CD14-positive monocyte (primary cell): ENCODE measurements around the gene PIH1D1. TPM values are rescaled to one million over a fixed set of nuclear protein-coding genes. Genes with fewer than 3 reads are reported as not detected.

ENCODE experiments used
- DNase-seq, 3 donors: peaks; one replicate each; pipeline ENCODE4 v3.0.0-alpha.2; 2011 to 2022
- H2AFZ ChIP-seq: 2 replicates; pipeline ENCODE4 v1.6.0; 2012; ENCODE audit warnings: mild to moderate bottlenecking, low read depth, low read length, inconsistent platforms; ENCODE audit not compliant: insufficient read depth, poor library complexity, severe bottlenecking
- H3K27ac ChIP-seq, 2 donors: 1 replicate in 1 of 2; 2 replicates in 1 of 2; pipeline ENCODE4 v1.5.1; 2012 to 2013; ENCODE audit warnings: low read length in 2 of 2, control low read depth in 1 of 2, inconsistent platforms in 1 of 2, low read depth in 1 of 2, mild to moderate bottlenecking in 1 of 2
- H3K27me3 ChIP-seq, 2 donors: one replicate each; pipeline versions ENCODE4 v1.6.0 to v1.6.1; 2011 to 2013; ENCODE audit warnings: low read length in 2 of 2; ENCODE audit not compliant: control insufficient read depth in 2 of 2, insufficient read depth in 2 of 2
- H3K36me3 ChIP-seq, 2 donors: replicated peaks in 1 of 2; 1 replicate in 1 of 2; 2 replicates in 1 of 2; pipeline versions ENCODE4 v1.5.1 to v1.6.1; 2012 to 2013; ENCODE audit warnings: low read length in 2 of 2, control low read depth in 1 of 2, inconsistent platforms in 1 of 2, mild to moderate bottlenecking in 1 of 2; ENCODE audit not compliant: insufficient read depth in 2 of 2, control insufficient read depth in 1 of 2
- H3K4me1 ChIP-seq, 2 donors: 1 replicate in 1 of 2; 2 replicates in 1 of 2; pipeline versions ENCODE4 v1.5.1 to v1.6.1; 2012 to 2013; ENCODE audit warnings: low read length in 2 of 2, control low read depth in 1 of 2, inconsistent platforms in 1 of 2, mild to moderate bottlenecking in 1 of 2, moderate library complexity in 1 of 2; ENCODE audit not compliant: insufficient read depth in 2 of 2, control insufficient read depth in 1 of 2
- H3K4me2 ChIP-seq: replicated peaks from 2 replicates; pipeline ENCODE3; 2012; ENCODE audit warnings: low read length, moderate library complexity, mild to moderate bottlenecking; ENCODE audit not compliant: poor library complexity, severe bottlenecking; ENCODE audit errors: extremely low read depth
- H3K4me3 ChIP-seq, 3 experiments: fragments of 200-600 bp in 1 of 3; sonication (generic) in 1 of 3; replicated peaks in 1 of 3; 1 replicate in 2 of 3; 2 replicates in 1 of 3; pipeline ENCODE4 v1.5.1; 2011 to 2013; ENCODE audit warnings: low read length in 3 of 3, mild to moderate bottlenecking in 3 of 3, control low read depth in 2 of 3, low read depth in 2 of 3, inconsistent platforms in 1 of 3, moderate library complexity in 1 of 3
- H3K79me2 ChIP-seq: 2 replicates; pipeline ENCODE4 v1.6.0; 2012; ENCODE audit warnings: mild to moderate bottlenecking, control low read depth, inconsistent platforms, low read length, moderate library complexity; ENCODE audit not compliant: insufficient read depth
- H3K9ac ChIP-seq: 2 replicates; pipeline ENCODE4 v1.6.0; 2017; ENCODE audit warnings: low read length, mild to moderate bottlenecking; ENCODE audit not compliant: insufficient read depth, poor library complexity, severe bottlenecking
- H3K9me3 ChIP-seq, 2 donors: replicated peaks in 1 of 2; 1 replicate in 1 of 2; 2 replicates in 1 of 2; pipeline versions ENCODE4 v1.5.1 to v1.6.1; 2012 to 2013; ENCODE audit warnings: low read length in 2 of 2, control low read depth in 1 of 2; ENCODE audit not compliant: control insufficient read depth in 1 of 2, insufficient read depth in 1 of 2
- H4K20me1 ChIP-seq: 2 replicates; pipeline ENCODE4 v1.6.0; 2012; ENCODE audit warnings: mild to moderate bottlenecking, low read length, control low read depth, moderate library complexity; ENCODE audit not compliant: insufficient read depth
- H3K27ac Mint-ChIP-seq, 7 donors: one replicate each; pipeline ENCODE4 v1.8.0; 2020; ENCODE audit warnings: mild to moderate bottlenecking in 7 of 7, mixed read lengths in 7 of 7, moderate library complexity in 6 of 7, inconsistent platforms in 2 of 7
- H3K27me3 Mint-ChIP-seq, 3 donors: one replicate each; pipeline ENCODE4 v1.8.0; 2021 to 2022; ENCODE audit warnings: low read depth in 3 of 3, mild to moderate bottlenecking in 3 of 3, mixed read lengths in 3 of 3, moderate library complexity in 3 of 3, inconsistent platforms in 1 of 3
- H3K36me3 Mint-ChIP-seq, 2 donors: one replicate each; pipeline ENCODE4 v1.8.0; 2020; ENCODE audit warnings: mixed read lengths in 2 of 2, inconsistent platforms in 1 of 2, mild to moderate bottlenecking in 1 of 2
- H3K4me1 Mint-ChIP-seq: one replicate; pipeline ENCODE4 v1.8.0; 2020; ENCODE audit warnings: mild to moderate bottlenecking, mixed read lengths
- H3K4me3 Mint-ChIP-seq, 2 donors: one replicate each; pipeline ENCODE4 v1.8.0; 2020; ENCODE audit warnings: mild to moderate bottlenecking in 2 of 2, mixed read lengths in 2 of 2, moderate library complexity in 1 of 2
- H3K9me3 Mint-ChIP-seq, 7 donors: one replicate each; pipeline ENCODE4 v1.8.0; 2020 to 2022; ENCODE audit warnings: mixed read lengths in 7 of 7, mild to moderate bottlenecking in 6 of 7, moderate library complexity in 6 of 7, inconsistent platforms in 2 of 7
- CTCF ChIP-seq: fragments of 200-600 bp; IDR thresholded peaks from one replicate; pipeline ENCODE4 v1.8.0; 2022; ENCODE audit warnings: antibody characterized with exemption, mild to moderate bottlenecking
- WGBS: methylation state at CpG from one replicate; pipeline ENCODE4 v1.1.5; 2013; ENCODE audit warnings: missing lambda C conversion rate; ENCODE audit not compliant: insufficient coverage; 5-methylcytosine and 5-hydroxymethylcytosine counted together
- intact Hi-C, 2 donors: fragments of 100-400 bp; cut with micrococcal nuclease; formaldehyde crosslinking; loops; one replicate each; pipeline versions ENCODE4 v1.15.0 to v1.15.1; 2023
- polyA plus RNA-seq, 3 donors: library from polyadenylated mRNA; depleted of rRNA in 1 of 3; unstranded in 2 of 3; stranded (reverse) in 1 of 3; fragments of 300-500 nt in 2 of 3; fragments of >200 nt in 1 of 3; fragmentation: Illumina TruSeq in 2 of 3; gene quantifications; 1 replicate in 2 of 3; 2 replicates in 1 of 3; pipeline ENCODE4 v1.2.3, GENCODE V29; 2012 to 2021

The PIH1D1 gene
- polyA plus RNA-seq, 3 donors: 62.3 to 102 (median 83.9) TPM

DNA sequence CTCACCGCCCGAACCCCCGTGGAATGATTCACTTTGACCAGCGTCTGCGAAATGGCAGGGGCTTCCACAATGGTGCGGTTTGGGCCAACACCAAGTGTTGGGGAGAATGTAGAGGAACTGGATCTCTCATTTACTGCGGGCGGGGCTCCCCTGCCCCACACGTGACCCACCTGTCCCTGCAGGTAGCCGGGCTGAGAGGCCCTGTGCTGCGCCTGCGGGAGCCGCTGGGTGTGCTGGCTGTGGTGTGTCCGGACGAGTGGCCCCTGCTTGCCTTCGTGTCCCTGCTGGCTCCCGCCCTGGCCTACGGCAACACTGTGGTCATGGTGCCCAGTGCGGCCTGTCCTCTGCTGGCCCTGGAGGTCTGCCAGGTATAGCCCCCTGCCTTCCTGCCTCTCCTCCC lies 16.6 kb upstream of the PIH1D1 start:
- Mint-ChIP-seq H3K27me3 (no peaks in the 10 kb centered on the region), H3K4me3 (no peak overlapping the region), H3K27ac (peak overlapping the region in 5 of 7 donors; percentile 87 to 96 (median 93)), H3K9me3 (peaks cover 0 to 2% (median 0%) of the 10 kb centered on the region in 7 donors), H3K36me3 (peaks cover 19 to 46% of the 10 kb centered on the region in 2 donors), H3K4me1 (peaks cover 27% of the 10 kb centered on the region)
- Histone ChIP-seq H3K4me1 (peaks cover 24 to 31% of the 10 kb centered on the region in 2 donors), H3K79me2 (no peaks in the 10 kb centered on the region), H3K9ac (no peak overlapping the region), H3K27ac (peak overlapping the region in 1 of 2 donors; percentile 21), H4K20me1 (no peaks in the 10 kb centered on the region), H3K9me3 (no peaks in the 10 kb centered on the region), H3K4me3 (no peak overlapping the region), H2AFZ (no peak overlapping the region), H3K27me3 (no peaks in the 10 kb centered on the region), H3K4me2 (no peak overlapping the region), H3K36me3 (peaks cover 28 to 29% of the 10 kb centered on the region in 2 donors)
- DNase-seq: no peak
- TF ChIP-seq CTCF: no peak
- intact Hi-C loops: no loop called here
- 94% methylated on average over 12 of the region's 19 CpGs for WGBS

- Mint-ChIP-seq H3K4me3 (no peak overlapping the region), H3K4me1 (peaks cover 17% of the 10 kb centered on the region), H3K27ac (peak overlapping the region in 4 of 7 donors; percentile 28 to 58 (median 38)), H3K27me3 (no peaks in the 10 kb centered on the region), H3K9me3 (no peaks in the 10 kb centered on the region), H3K36me3 (peaks cover 23 to 49% of the 10 kb centered on the region in 2 donors)
- H2AFZ ChIP-seq: no peak overlapping the region
- no peak for DNase-seq
- no peak overlapping the region for H3K9ac ChIP-seq
- H3K27me3 ChIP-seq: no peaks in the 10 kb centered on the region
- peaks cover 20 to 22% of the 10 kb centered on the region in 2 donors for H3K4me1 ChIP-seq
- H3K79me2 ChIP-seq: no peaks in the 10 kb centered on the region
- TF ChIP-seq CTCF: no peak
- no peaks in the 10 kb centered on the region for H3K9me3 ChIP-seq
- no peak overlapping the region for H3K4me2 ChIP-seq
- H3K27ac ChIP-seq: peak overlapping the region in 1 of 2 donors; percentile 14
- WGBS: 100% methylated on average over 1 of the region's 3 CpGs
- H4K20me1 ChIP-seq: no peaks in the 10 kb centered on the region
- intact Hi-C loops: no loop called here
- H3K4me3 ChIP-seq: no peak overlapping the region
- H3K36me3 ChIP-seq: peaks cover 34 to 37% of the 10 kb centered on the region in 2 donors
These were observed 13.8 kb upstream of the PIH1D1 start for GRCh38 chr19:49465371-49465770.
